Mucosa of stomach (tissue), 1 donor: ENCODE measurements around the gene UBE3D.

ENCODE experiments used
- H3K27me3 ChIP-seq: one replicate; pipeline ENCODE4 v1.7.0; 2013; ENCODE audit warnings: mild to moderate bottlenecking, low read length; ENCODE audit not compliant: control insufficient read depth, insufficient read depth
- H3K36me3 ChIP-seq: one replicate; pipeline ENCODE4 v1.7.0; 2013; ENCODE audit warnings: low read length; ENCODE audit not compliant: control insufficient read depth, insufficient read depth
- H3K4me1 ChIP-seq: one replicate; pipeline ENCODE4 v1.7.0; 2013; ENCODE audit warnings: mild to moderate bottlenecking, low read length; ENCODE audit not compliant: control insufficient read depth, insufficient read depth
- H3K4me3 ChIP-seq: one replicate; pipeline ENCODE4 v1.7.0; 2013; ENCODE audit warnings: low read length
- H3K9ac ChIP-seq: one replicate; pipeline ENCODE4 v1.7.0; 2013; ENCODE audit warnings: mild to moderate bottlenecking, low read length, moderate library complexity
- H3K9me3 ChIP-seq: one replicate; pipeline ENCODE4 v1.7.0; 2013; ENCODE audit warnings: mild to moderate bottlenecking, low read length, moderate library complexity; ENCODE audit not compliant: control insufficient read depth
- donor health status: Pancreatic carcinoma.

Gene UBE3D

GRCh38 chr6:82877213-82878195 is 188.1 kb downstream of the UBE3D start:
- H3K27me3 ChIP-seq, result no peaks in the 10 kb centered on the region
- H3K36me3 ChIP-seq, result no peaks in the 10 kb centered on the region
- H3K9ac ChIP-seq, result no peak overlapping the region
- no peaks in the 10 kb centered on the region for H3K4me1 ChIP-seq
- no peaks in the 10 kb centered on the region for H3K9me3 ChIP-seq
- H3K4me3 ChIP-seq, result no peak overlapping the region

GRCh38 chr6:82875573-82876185 is 190.0 kb downstream of the UBE3D start:
- H3K4me1 ChIP-seq, result no peaks in the 10 kb centered on the region
- H3K4me3 ChIP-seq, result no peak overlapping the region

DNA sequence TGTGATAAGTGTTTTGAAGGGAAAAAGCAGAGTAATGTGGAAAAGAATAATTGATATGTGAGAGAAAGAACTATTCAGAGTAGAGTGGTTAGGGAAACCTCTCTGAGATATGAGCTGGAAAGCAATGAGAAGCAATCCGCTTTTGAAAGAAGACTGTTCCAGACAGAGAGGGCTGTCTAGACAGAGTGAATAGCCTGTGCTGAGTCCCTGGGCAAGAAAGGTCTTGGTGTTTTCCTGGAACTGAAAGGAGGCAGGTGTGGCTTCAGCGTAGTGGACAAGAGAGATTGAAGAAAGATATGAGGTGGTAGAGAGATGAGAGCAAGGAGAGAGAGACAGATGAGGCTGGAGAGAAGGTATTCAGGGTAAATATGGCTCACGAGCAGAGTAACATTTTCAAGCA is 190.8 kb downstream of the UBE3D start:
- no peak overlapping the region for H3K4me3 ChIP-seq
- H3K9me3 ChIP-seq, result no peaks in the 10 kb centered on the region
- no peaks in the 10 kb centered on the region for H3K4me1 ChIP-seq
- no peak overlapping the region for H3K9ac ChIP-seq
- no peaks in the 10 kb centered on the region for H3K27me3 ChIP-seq
- no peaks in the 10 kb centered on the region for H3K36me3 ChIP-seq

More at GRCh38 chr6:82875573-82876185, 190.0 kb downstream of the UBE3D start:
- no peaks in the 10 kb centered on the region for H3K27me3 ChIP-seq
- H3K36me3 ChIP-seq, result no peaks in the 10 kb centered on the region
- H3K9ac ChIP-seq, result no peak overlapping the region
- H3K9me3 ChIP-seq, result no peaks in the 10 kb centered on the region

GRCh38 chr6:82872185-82872584 is 193.5 kb downstream of the UBE3D start:
- Histone ChIP-seq H3K36me3 (no peaks in the 10 kb centered on the region), H3K9ac (no peak overlapping the region), H3K4me1 (no peaks in the 10 kb centered on the region), H3K4me3 (no peak overlapping the region), H3K9me3 (no peaks in the 10 kb centered on the region), H3K27me3 (no peaks in the 10 kb centered on the region)

DNA sequence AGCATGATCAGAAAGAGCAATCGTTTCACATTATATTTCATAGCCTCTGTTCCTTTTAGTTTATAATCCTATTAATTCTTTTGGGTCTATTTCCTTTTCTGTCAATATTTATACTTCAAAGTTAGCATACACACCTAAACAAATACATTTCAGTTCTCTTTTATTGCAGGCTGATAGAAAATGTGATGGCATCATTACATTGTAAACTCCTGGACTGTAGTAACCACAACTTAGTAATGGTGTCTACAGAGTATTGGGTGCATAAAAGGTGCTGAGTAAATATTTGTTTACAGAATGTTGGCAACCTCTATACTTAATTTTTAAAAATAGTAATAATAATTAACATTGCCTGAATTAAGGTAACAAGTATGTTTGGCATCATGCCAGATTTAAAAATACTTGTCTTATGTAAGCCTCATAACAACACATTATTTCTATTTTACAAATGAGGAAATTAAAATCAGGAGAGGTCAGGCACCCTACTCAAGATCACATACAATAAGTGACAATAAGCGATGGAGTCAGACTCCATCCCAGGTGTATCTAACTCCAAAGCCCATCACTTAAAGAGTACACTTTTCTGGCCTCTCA is 195.0 kb downstream of the UBE3D start:
- Histone ChIP-seq H3K9me3 (no peaks in the 10 kb centered on the region), H3K27me3 (no peaks in the 10 kb centered on the region), H3K4me3 (no peak overlapping the region), H3K4me1 (no peaks in the 10 kb centered on the region), H3K36me3 (no peaks in the 10 kb centered on the region), H3K9ac (no peak overlapping the region)

DNA sequence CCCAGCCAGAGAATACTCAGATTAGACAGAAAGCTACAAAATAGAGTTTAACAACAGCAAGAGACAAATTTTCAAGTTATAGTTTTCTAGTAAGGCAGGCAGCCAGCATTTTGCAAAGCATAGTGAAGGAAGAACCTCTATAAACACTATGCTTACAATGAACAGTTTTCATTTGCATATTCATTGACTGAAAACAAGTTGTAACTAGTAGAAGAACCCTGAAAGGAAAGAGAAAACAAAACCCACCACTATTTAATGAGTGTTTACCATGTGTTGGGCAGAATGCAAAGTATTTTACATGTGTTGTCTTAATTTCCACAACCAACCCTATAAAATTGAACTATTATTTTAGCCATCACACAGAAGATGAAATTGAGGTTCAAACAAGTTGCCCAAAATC is 196.1 kb downstream of the UBE3D start:
- Histone ChIP-seq H3K9ac (no peak overlapping the region), H3K27me3 (no peaks in the 10 kb centered on the region), H3K4me1 (no peaks in the 10 kb centered on the region), H3K9me3 (no peaks in the 10 kb centered on the region), H3K36me3 (no peaks in the 10 kb centered on the region), H3K4me3 (no peak overlapping the region)

DNA sequence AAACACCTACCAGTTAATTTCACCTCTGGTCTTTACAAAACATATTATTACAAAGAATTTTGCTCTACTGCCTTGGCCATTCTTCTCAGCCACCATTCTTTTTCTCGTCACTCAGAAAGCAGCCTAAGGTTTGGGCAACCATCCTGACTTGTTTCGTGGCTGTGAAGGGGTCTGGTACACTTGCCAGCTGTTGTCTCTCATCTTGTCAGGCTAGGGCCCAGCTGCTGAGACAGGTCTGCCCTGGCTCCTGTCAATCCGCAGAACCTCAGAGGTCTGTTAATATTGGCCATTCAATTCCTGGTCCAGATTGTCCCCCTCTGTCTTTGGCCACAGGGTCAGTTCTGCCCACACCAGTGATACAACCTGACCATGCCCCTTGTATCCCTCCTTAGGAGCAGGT is 197.7 kb downstream of the UBE3D start:
- Histone ChIP-seq H3K9ac (no peak overlapping the region), H3K36me3 (no peaks in the 10 kb centered on the region), H3K9me3 (no peaks in the 10 kb centered on the region), H3K27me3 (no peaks in the 10 kb centered on the region), H3K4me3 (no peak overlapping the region), H3K4me1 (no peaks in the 10 kb centered on the region)

DNA sequence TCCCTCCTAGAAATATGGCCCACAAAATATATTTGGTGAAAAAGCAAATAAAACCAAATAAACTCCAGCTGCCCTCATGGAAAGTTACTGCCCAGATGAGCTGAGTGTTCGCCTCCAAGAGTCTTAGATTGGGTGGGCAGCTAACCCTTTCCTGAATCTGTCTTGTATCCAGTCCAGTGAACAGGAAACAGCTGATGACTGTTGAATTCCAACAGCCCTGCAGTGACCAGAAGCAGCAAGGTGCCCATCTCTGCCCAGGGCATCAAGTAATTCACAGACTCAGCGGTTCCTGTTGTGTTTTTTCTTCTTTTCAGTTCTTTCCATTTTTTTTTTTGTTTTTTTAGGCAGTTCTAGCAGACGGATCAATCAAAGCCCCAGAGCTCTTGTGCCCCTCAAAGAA is 199.2 kb downstream of the UBE3D start:
- H3K4me3 ChIP-seq, result no peak overlapping the region
- H3K9ac ChIP-seq, result no peak overlapping the region

GRCh38 chr6:82865461-82865860 is 200.2 kb downstream of the UBE3D start:
- Histone ChIP-seq H3K9ac (no peak overlapping the region), H3K4me1 (no peaks in the 10 kb centered on the region), H3K4me3 (no peak overlapping the region), H3K27me3 (no peaks in the 10 kb centered on the region), H3K9me3 (no peaks in the 10 kb centered on the region), H3K36me3 (no peaks in the 10 kb centered on the region)

More for the DNA sequence above, 199.2 kb downstream of the UBE3D start:
- no peaks in the 10 kb centered on the region for H3K36me3 ChIP-seq
- H3K9me3 ChIP-seq, result no peaks in the 10 kb centered on the region
- H3K4me1 ChIP-seq, result no peaks in the 10 kb centered on the region
- no peaks in the 10 kb centered on the region for H3K27me3 ChIP-seq

GRCh38 chr6:82863781-82864180 is 201.9 kb downstream of the UBE3D start:
- H3K4me3 ChIP-seq, result no peak overlapping the region
- H3K9me3 ChIP-seq, result no peaks in the 10 kb centered on the region
- H3K36me3 ChIP-seq, result no peaks in the 10 kb centered on the region
- no peaks in the 10 kb centered on the region for H3K4me1 ChIP-seq
- no peaks in the 10 kb centered on the region for H3K27me3 ChIP-seq
- no peak overlapping the region for H3K9ac ChIP-seq

DNA sequence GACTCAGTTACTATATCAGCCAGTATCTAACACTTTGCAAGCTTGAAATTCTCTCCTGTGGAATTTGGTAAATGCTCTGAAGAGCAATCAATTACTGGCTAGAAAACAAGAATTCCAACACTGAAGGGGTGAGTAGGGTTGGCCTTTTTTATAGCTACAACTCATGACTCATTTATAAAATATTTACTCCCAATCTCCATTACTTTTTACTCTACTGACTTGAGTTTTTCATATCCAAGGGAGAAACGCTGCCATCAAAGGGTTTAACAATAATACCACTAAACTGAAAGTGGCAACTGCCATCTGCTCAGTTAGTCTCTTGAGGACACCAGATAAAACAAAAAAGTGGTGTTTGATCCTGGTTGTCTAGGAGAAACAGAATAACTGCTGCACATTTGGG is 203.1 kb downstream of the UBE3D start:
- no peaks in the 10 kb centered on the region for H3K4me1 ChIP-seq
- no peaks in the 10 kb centered on the region for H3K9me3 ChIP-seq
- no peak overlapping the region for H3K9ac ChIP-seq
- no peak overlapping the region for H3K4me3 ChIP-seq
- no peaks in the 10 kb centered on the region for H3K27me3 ChIP-seq
- no peaks in the 10 kb centered on the region for H3K36me3 ChIP-seq

DNA sequence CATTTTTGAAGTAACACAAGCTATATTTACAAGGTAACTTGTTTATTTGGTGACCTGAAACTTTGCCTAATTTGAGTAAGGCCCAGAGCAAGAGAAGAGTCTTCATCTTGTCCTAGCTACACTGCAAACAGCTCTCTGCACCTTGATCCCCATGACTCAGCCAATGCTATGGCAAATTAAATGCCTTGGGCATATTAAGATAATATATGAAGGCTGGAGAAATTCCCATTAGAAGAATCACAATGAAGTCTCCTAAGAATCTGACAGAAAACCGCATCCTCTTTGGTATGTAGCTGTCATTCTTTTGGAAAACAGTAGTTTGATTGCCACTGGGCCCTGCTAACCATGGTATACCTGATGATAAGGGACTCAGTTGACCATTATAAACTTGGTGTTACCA is 204.5 kb downstream of the UBE3D start:
- Histone ChIP-seq H3K27me3 (no peaks in the 10 kb centered on the region), H3K4me1 (no peaks in the 10 kb centered on the region), H3K36me3 (no peaks in the 10 kb centered on the region), H3K9ac (no peak overlapping the region), H3K9me3 (no peaks in the 10 kb centered on the region), H3K4me3 (no peak overlapping the region)
